PC-9 (cell line): ENCODE data around the gene SCAMP2.

Source experiments
- CTCF ChIP-seq: fragments of 200-600 bp; sonication (generic); conservative IDR thresholded peaks from 2 replicates; pipeline ENCODE4 v1.6.1; 2017; ENCODE audit warnings: mixed run types, antibody characterized with exemption, mild to moderate bottlenecking, moderate library complexity
- EZH2 ChIP-seq: fragments of 200-600 bp; sonication (generic); IDR thresholded peaks from 2 replicates; pipeline ENCODE4 v1.8.0; 2017; ENCODE audit warnings: antibody characterized with exemption, low read depth

GRCh38 chr15:74857082-74857655 is 16.0 kb downstream of the SCAMP2 start:
- TF ChIP-seq CTCF (no peak), EZH2 (no peak)
